NCI-H187 (cell line): ENCODE measurements around the gene FHL2.

Experiments
- DNase-seq, 2 experiments: peaks; one replicate each; lab custom pipeline; 2025; lab: John Stamatoyannopoulos, UW

FHL2 gene

GRCh38 chr2:105313877-105314276, 85.0 kb downstream of the FHL2 start:
- DNase-seq: no peak
